Naive thymus-derived CD4-positive, alpha-beta T cell (primary cell): ENCODE measurements around the gene DCST1. TPM values are rescaled to one million over a fixed set of nuclear protein-coding genes. Genes with fewer than 3 reads are reported as not detected.

Experiments
- ATAC-seq: fragments of 150-1000 bp; cut with Tn5 transposase; 2 replicates; pipeline ENCODE4 v1.10.0; 2021; ENCODE audit warnings: mild to moderate bottlenecking, moderate library complexity
- CTCF ChIA-PET: fragments of 350-600 bp; sonication (Branson Sonifier 250); formaldehyde crosslinking; loops from one replicate; lab custom pipeline; 2021; ENCODE audit warnings: antibody characterized with exemption; lab: Charles Lee
- POLR2A ChIA-PET: fragments of 350-600 bp; sonication (Branson Sonifier 250); formaldehyde crosslinking; loops from one replicate; lab custom pipeline; 2021; ENCODE audit warnings: antibody characterized with exemption, inconsistent platforms; lab: Charles Lee
- DNase-seq, 9 donors: peaks; one replicate each; pipeline versions ENCODE4 v3.0.0 to v3.0.0-alpha.2; 2020 to 2022; ENCODE audit warnings: mixed read lengths in 1 of 9
- H3K27ac ChIP-seq: one replicate; pipeline ENCODE4 v1.7.0; 2013; ENCODE audit warnings: mild to moderate bottlenecking, low read depth, low read length, moderate library complexity
- H3K27me3 ChIP-seq, 2 donors: one replicate each; pipeline ENCODE4 v1.7.0; 2013; ENCODE audit warnings: low read length in 2 of 2, mild to moderate bottlenecking in 2 of 2, moderate library complexity in 2 of 2; ENCODE audit not compliant: control insufficient read depth in 2 of 2, insufficient read depth in 2 of 2
- H3K36me3 ChIP-seq, 3 experiments: 1 replicate in 2 of 3; 2 replicates in 1 of 3; pipeline ENCODE4 v1.7.0; 2013; ENCODE audit warnings: low read length in 3 of 3, mild to moderate bottlenecking in 3 of 3, moderate library complexity in 1 of 3; ENCODE audit not compliant: insufficient read depth in 3 of 3, control insufficient read depth in 2 of 3
- H3K4me1 ChIP-seq, 2 donors: one replicate each; pipeline ENCODE4 v1.7.0; 2013; ENCODE audit warnings: low read length in 2 of 2, mild to moderate bottlenecking in 2 of 2, moderate library complexity in 1 of 2; ENCODE audit not compliant: control insufficient read depth in 2 of 2, insufficient read depth in 2 of 2
- H3K4me3 ChIP-seq: 2 replicates; pipeline ENCODE4 v1.7.0; 2013; ENCODE audit warnings: mild to moderate bottlenecking, low read length
- H3K9me3 ChIP-seq, 3 experiments: 1 replicate in 2 of 3; 2 replicates in 1 of 3; pipeline ENCODE4 v1.7.0; 2013; ENCODE audit warnings: low read length in 3 of 3; ENCODE audit not compliant: control insufficient read depth in 2 of 3
- H3K27ac Mint-ChIP-seq, 9 donors: one replicate each; pipeline ENCODE4 v1.8.0; 2020 to 2022; ENCODE audit warnings: mixed read lengths in 9 of 9, mild to moderate bottlenecking in 8 of 9, moderate library complexity in 5 of 9, inconsistent platforms in 2 of 9
- H3K27me3 Mint-ChIP-seq, 5 donors: one replicate each; pipeline ENCODE4 v1.8.0; 2021 to 2022; ENCODE audit warnings: mixed read lengths in 5 of 5, mild to moderate bottlenecking in 1 of 5
- H3K36me3 Mint-ChIP-seq, 5 donors: one replicate each; pipeline ENCODE4 v1.8.0; 2020 to 2022; ENCODE audit warnings: mixed read lengths in 5 of 5, mild to moderate bottlenecking in 3 of 5, inconsistent platforms in 1 of 5
- H3K4me1 Mint-ChIP-seq, 7 donors: one replicate each; pipeline ENCODE4 v1.8.0; 2020 to 2022; ENCODE audit warnings: mixed read lengths in 7 of 7, mild to moderate bottlenecking in 3 of 7, inconsistent platforms in 1 of 7
- H3K4me3 Mint-ChIP-seq, 10 donors: one replicate each; pipeline ENCODE4 v1.8.0; 2020 to 2022; ENCODE audit warnings: mild to moderate bottlenecking in 10 of 10, mixed read lengths in 10 of 10, moderate library complexity in 6 of 10, inconsistent platforms in 2 of 10
- H3K9me3 Mint-ChIP-seq, 11 donors: one replicate each; pipeline ENCODE4 v1.8.0; 2020 to 2022; ENCODE audit warnings: mixed read lengths in 11 of 11, mild to moderate bottlenecking in 4 of 11, inconsistent platforms in 1 of 11, moderate library complexity in 1 of 11
- intact Hi-C, 2 donors: fragments of 100-400 bp; cut with micrococcal nuclease; formaldehyde crosslinking; loops; one replicate each; pipeline ENCODE4 v1.15.1; 2023
- polyA plus RNA-seq, 2 donors: library from polyadenylated mRNA; unstranded; fragments of 300-500 nt; fragmentation: Illumina TruSeq; gene quantifications; one replicate each; pipeline ENCODE4 v1.2.3, GENCODE V29; 2021
- total RNA-seq, 6 experiments: library from RNA in 5 of 6; stranded (reverse) in 5 of 6; gene quantifications; 1 replicate in 5 of 6; 2 replicates in 1 of 6; pipeline ENCODE4 v1.2.3 and lab custom pipeline; 2021 to 2026

Gene DCST1
- total and polyA plus RNA-seq, 7 experiments from 2014 or later, result 0.19 to 0.78 (median 0.42) TPM; not detected in 4

DNA sequence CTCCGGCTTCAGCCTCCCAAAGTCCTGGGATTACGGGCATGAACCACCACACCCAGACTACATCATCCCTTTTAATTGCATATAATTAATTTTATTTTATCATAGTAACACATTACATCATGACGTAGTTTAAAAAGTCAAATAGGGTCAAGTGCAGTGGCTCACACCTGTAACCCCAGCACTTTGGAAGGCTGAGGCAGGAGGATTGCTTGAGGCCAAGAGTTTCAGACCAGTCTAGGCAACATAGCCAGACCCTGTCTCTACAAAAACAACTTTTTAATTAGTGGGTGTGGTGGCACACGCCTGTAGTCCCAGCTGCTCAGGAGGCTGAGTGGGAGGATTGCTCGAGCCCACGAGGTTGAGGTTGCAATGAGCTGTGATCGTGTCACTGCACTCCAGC, 65.7 kb downstream of the DCST1 start:
- Histone ChIP-seq H3K36me3 (no peaks in the 10 kb centered on the region), H3K9me3 (no peaks in the 10 kb centered on the region), H3K4me3 (no peak overlapping the region), H3K27me3 (no peaks in the 10 kb centered on the region), H3K27ac (no peak overlapping the region), H3K4me1 (no peaks in the 10 kb centered on the region)
- Mint-ChIP-seq H3K4me3 (no peak overlapping the region), H3K27me3 (peaks cover 0 to 40% (median 0%) of the 10 kb centered on the region in 5 donors), H3K36me3 (no peaks in the 10 kb centered on the region), H3K4me1 (peaks cover 0 to 5% (median 0%) of the 10 kb centered on the region in 7 donors), H3K27ac (no peak overlapping the region), H3K9me3 (peaks cover 0 to 1% (median 0%) of the 10 kb centered on the region in 11 donors)
- ATAC-seq, result no peak
- ChIA-PET CTCF (interaction anchor here (0.6 kb wide), 2 partner anchors 29 to 993 kb away, joined by 3 to 4 read pairs; no protein-coding TSS in a partner anchor), POLR2A (no interaction called here)
- DNase-seq, result no peak
- intact Hi-C loops, result no loop called here

Other genes starting within 250 kb of the DCST1 start
- gene KCNN3, start 163.5 kb upstream of the DCST1 start, total RNA-seq, result under 1 TPM in 4 of 5 experiments, not detected in 1; 0.05 to 0.29 (median 0.15) TPM
- gene KCNN3, start 163.5 kb upstream of the DCST1 start, polyA plus RNA-seq, result not detected
- gene PMVK, start 97.1 kb upstream of the DCST1 start, total RNA-seq, result 10 to 100 TPM; 11.3 to 35.1 (median 12.6) TPM
- 10 to 100 TPM; 38.7 to 41.4 TPM for gene PMVK, start 97.1 kb upstream of the DCST1 start, polyA plus RNA-seq
- 100 to 1,000 TPM; 107 to 390 (median 383) TPM for gene PBXIP1, start 77.7 kb upstream of the DCST1 start, total RNA-seq
- 100 to 1,000 TPM; 234 to 318 TPM for gene PBXIP1, start 77.7 kb upstream of the DCST1 start, polyA plus RNA-seq
- gene PYGO2, start 72.0 kb upstream of the DCST1 start, total RNA-seq, result 10 to 100 TPM; 33.0 to 69.5 (median 46.2) TPM
- 10 to 100 TPM; 33.0 to 64.0 TPM for gene PYGO2, start 72.0 kb upstream of the DCST1 start, polyA plus RNA-seq
- 10 to 100 TPM; 71.0 to 76.9 (median 73.7) TPM for gene SHC1, start 63.1 kb upstream of the DCST1 start, total RNA-seq
- gene SHC1, start 63.1 kb upstream of the DCST1 start, polyA plus RNA-seq, result 10 to 100 TPM; 29.6 to 38.3 TPM
- gene CKS1B, start 59.1 kb upstream of the DCST1 start, total RNA-seq, result 100 to 1,000 TPM in 1 of 5 experiments, 10 to 100 TPM in 3, 1 to 10 TPM in 1; 8.4 to 105 (median 10.2) TPM
- gene CKS1B, start 59.1 kb upstream of the DCST1 start, polyA plus RNA-seq, result 10 to 100 TPM; 37.1 to 55.2 TPM
- 10 to 100 TPM; 24.4 to 50.2 (median 50.0) TPM for gene FLAD1, start 50.5 kb upstream of the DCST1 start, total RNA-seq
- 10 to 100 TPM; 33.3 to 45.8 TPM for gene FLAD1, start 50.5 kb upstream of the DCST1 start, polyA plus RNA-seq
- gene LENEP, start 40.2 kb upstream of the DCST1 start, total RNA-seq, result 1 to 10 TPM in 3 of 5 experiments, not detected in 2; 1.4 to 3.2 (median 2.6) TPM
- not detected for gene LENEP, start 40.2 kb upstream of the DCST1 start, polyA plus RNA-seq
- gene ZBTB7B, start 31.0 kb upstream of the DCST1 start, total RNA-seq, result 100 to 1,000 TPM in 1 of 5 experiments, 10 to 100 TPM in 4; 42.7 to 139 (median 61.0) TPM
- gene ZBTB7B, start 31.0 kb upstream of the DCST1 start, polyA plus RNA-seq, result 1 to 10 TPM; 3.0 to 6.7 TPM
- gene DCST2, start within 50 bp of the DCST1 start, total RNA-seq, result 1 to 10 TPM in 4 of 5 experiments, under 1 TPM in 1; 0.22 to 3.3 (median 2.4) TPM
- gene DCST2, start within 50 bp of the DCST1 start, polyA plus RNA-seq, result not detected
- 10 to 100 TPM; 16.9 to 53.7 (median 28.8) TPM for gene ADAM15, start 17.5 kb downstream of the DCST1 start, total RNA-seq
- 1 to 10 TPM; 5.8 to 8.5 TPM for gene ADAM15, start 17.5 kb downstream of the DCST1 start, polyA plus RNA-seq
- 1 to 10 TPM; 3.9 to 9.4 (median 7.7) TPM for gene EFNA4, start 29.9 kb downstream of the DCST1 start, total RNA-seq
- gene EFNA4, start 29.9 kb downstream of the DCST1 start, polyA plus RNA-seq, result 1 to 10 TPM; 2.1 to 3.9 TPM
- 1 to 10 TPM in 4 of 5 experiments, under 1 TPM in 1; 0.42 to 4.0 (median 2.7) TPM for gene EFNA3, start 45.0 kb downstream of the DCST1 start, total RNA-seq
- gene EFNA3, start 45.0 kb downstream of the DCST1 start, polyA plus RNA-seq, result under 1 TPM; 0.51 to 0.72 TPM
- 1 to 10 TPM in 4 of 5 experiments, not detected in 1; 4.0 to 7.3 (median 5.6) TPM for gene EFNA1, start 94.1 kb downstream of the DCST1 start, total RNA-seq
- 10 to 100 TPM; 11.1 to 16.8 TPM for gene EFNA1, start 94.1 kb downstream of the DCST1 start, polyA plus RNA-seq
- gene SLC50A1, start 102.0 kb downstream of the DCST1 start, total RNA-seq, result 10 to 100 TPM; 21.1 to 35.6 (median 24.3) TPM
- gene SLC50A1, start 102.0 kb downstream of the DCST1 start, polyA plus RNA-seq, result 10 to 100 TPM; 51.0 to 64.8 TPM
- gene DPM3, start 106.7 kb downstream of the DCST1 start, total RNA-seq, result 10 to 100 TPM; 29.1 to 50.4 (median 43.8) TPM
- gene DPM3, start 106.7 kb downstream of the DCST1 start, polyA plus RNA-seq, result 100 to 1,000 TPM in 1 of 2 donors, 10 to 100 TPM in 1; 99.2 to 128 TPM
- 100 to 1,000 TPM in 4 of 5 experiments, 10 to 100 TPM in 1; 97.4 to 236 (median 155) TPM for gene KRTCAP2, start 139.5 kb downstream of the DCST1 start, total RNA-seq
- gene KRTCAP2, start 139.5 kb downstream of the DCST1 start, polyA plus RNA-seq, result 100 to 1,000 TPM; 450 to 469 TPM
- 10 to 100 TPM in 1 of 5 experiments, 1 to 10 TPM in 4; 3.5 to 21.9 (median 4.1) TPM for gene TRIM46, start 140.0 kb downstream of the DCST1 start, total RNA-seq
- gene TRIM46, start 140.0 kb downstream of the DCST1 start, polyA plus RNA-seq, result 1 to 10 TPM in 1 of 2 donors, under 1 TPM in 1; 0.69 to 1.3 TPM
- 10 to 100 TPM; 26.0 to 35.9 (median 28.1) TPM for gene THBS3, start 174.1 kb downstream of the DCST1 start, total RNA-seq
- 1 to 10 TPM in 1 of 2 donors, under 1 TPM in 1; 0.87 to 2.6 TPM for gene THBS3, start 174.1 kb downstream of the DCST1 start, polyA plus RNA-seq
- gene MTX1, start 174.9 kb downstream of the DCST1 start, total RNA-seq, result 10 to 100 TPM; 19.5 to 40.8 (median 22.0) TPM
- gene MTX1, start 174.9 kb downstream of the DCST1 start, polyA plus RNA-seq, result 10 to 100 TPM; 48.9 to 49.9 TPM
- 10 to 100 TPM in 4 of 5 experiments, 1 to 10 TPM in 1; 8.2 to 24.3 (median 13.8) TPM for gene ENTREP3, start 221.7 kb downstream of the DCST1 start, total RNA-seq
- 1 to 10 TPM; 1.8 to 2.0 TPM for gene ENTREP3, start 221.7 kb downstream of the DCST1 start, polyA plus RNA-seq
- 100 to 1,000 TPM in 3 of 5 experiments, 10 to 100 TPM in 2; 50.8 to 118 (median 100) TPM for gene SCAMP3, start 228.5 kb downstream of the DCST1 start, total RNA-seq
- 100 to 1,000 TPM; 141 to 219 TPM for gene SCAMP3, start 228.5 kb downstream of the DCST1 start, polyA plus RNA-seq
- gene CLK2, start 239.7 kb downstream of the DCST1 start, total RNA-seq, result 100 to 1,000 TPM in 2 of 5 experiments, 10 to 100 TPM in 3; 72.2 to 137 (median 94.7) TPM
- gene CLK2, start 239.7 kb downstream of the DCST1 start, polyA plus RNA-seq, result 10 to 100 TPM; 16.7 to 31.0 TPM
- gene HCN3, start 243.6 kb downstream of the DCST1 start, total RNA-seq, result 1 to 10 TPM; 1.6 to 3.3 (median 2.8) TPM
- gene HCN3, start 243.6 kb downstream of the DCST1 start, polyA plus RNA-seq, result under 1 TPM in 1 of 2 donors, not detected in 1; 0.07 TPM